ENCODE results near the gene DCBLD2. TPM values are rescaled to one million over a fixed set of nuclear protein-coding genes. Genes with fewer than 3 reads are reported as not detected.
"Not testable (repeated sequence)": the region's sequence is repeated elsewhere in the genome, so short reads cannot be mapped to it uniquely, and the experiment has no call there.

DCBLD2 gene
- polyA plus RNA-seq, 1 of the 3 experiments (the other 2 are of a cell fraction) = 159 TPM

GRCh38 chr3:98869391-98869790 is 32.1 kb downstream of the DCBLD2 start (continued):
- TF ChIP-seq, protein P1, sequence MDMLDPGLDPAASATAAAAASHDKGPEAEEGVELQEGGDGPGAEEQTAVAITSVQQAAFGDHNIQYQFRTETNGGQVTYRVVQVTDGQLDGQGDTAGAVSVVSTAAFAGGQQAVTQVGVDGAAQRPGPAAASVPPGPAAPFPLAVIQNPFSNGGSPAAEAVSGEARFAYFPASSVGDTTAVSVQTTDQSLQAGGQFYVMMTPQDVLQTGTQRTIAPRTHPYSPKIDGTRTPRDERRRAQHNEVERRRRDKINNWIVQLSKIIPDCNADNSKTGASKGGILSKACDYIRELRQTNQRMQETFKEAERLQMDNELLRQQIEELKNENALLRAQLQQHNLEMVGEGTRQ (IDR thresholded peaks at IDR 0.05; ENCODE audit: borderline replicate concordance, low read depth, low read length) = no peak
- TF ChIP-seq USF1 (IDR thresholded peaks at IDR 0.05; ENCODE audit: borderline replicate concordance, low read depth) (no peak), TAF1 (IDR thresholded peaks at IDR 0.05; ENCODE audit: borderline replicate concordance, low read depth, low read length) (no peak), CTCF (IDR thresholded peaks at IDR 0.05) (no peak), FOSL2 (IDR thresholded peaks at IDR 0.05; ENCODE audit: borderline replicate concordance, low read depth) (no peak), MAX (IDR thresholded peaks at IDR 0.05; ENCODE audit: low read depth) (no peak), IRF3 (IDR thresholded peaks at IDR 0.05; ENCODE audit: low read depth, low read length) (no peak), RAD21 (IDR thresholded peaks at IDR 0.05; ENCODE audit: low read length) (no peak)

GRCh38 chr3:98857971-98858370 is 43.5 kb downstream of the DCBLD2 start:
- Histone ChIP-seq H4K20me1 (ENCODE audit: insufficient read depth) (peaks cover 98% of the 10 kb centered on the region), H3F3A (replicated peaks; ENCODE audit: insufficient read depth) (peaks cover 48% of the 10 kb centered on the region), H3K79me2 (ENCODE audit: insufficient read depth) (peaks cover 97% of the 10 kb centered on the region), H3K36me3 (replicated peaks in 1 of 2; ENCODE audit: control insufficient read depth in 1 of 2, insufficient read depth in 2 of 2, low read length in 1 of 2) (peaks cover 0 to 68% of the 10 kb centered on the region in 2 experiments), H3K4me1 (ENCODE audit: control insufficient read depth in 1 of 2, insufficient read depth in 2 of 2, low read depth in 1 of 2, low read length in 1 of 2) (peaks cover 0 to 26% of the 10 kb centered on the region in 2 experiments; a peak in 2 of 4 replicates), H3K4me2 (0 out of 2 replicates have a peak overlapping the region, but pooled peaks have one; percentile 15)
- H3K27ac ChIP-seq (ENCODE audit: low read depth in 2 of 2, low read length in 1 of 2); DNase-seq; H3K27me3 ChIP-seq (ENCODE audit: insufficient read depth); H3K9me3 ChIP-seq; POLR2A ChIA-PET; H3K9me2 ChIP-seq; H2AFZ ChIP-seq (ENCODE audit: low read depth); H3K4me3 ChIP-seq (ENCODE audit: low read depth in 2 of 2, low read length in 1 of 2); CTCF ChIA-PET; H3K9ac ChIP-seq: not testable (repeated sequence)
- WGBS (ENCODE audit: low lambda C conversion rate) = 85% methylated on average over 11 of the region's 21 CpGs

- CTCF ChIA-PET; H3K4me3 ChIP-seq (ENCODE audit: low read depth in 2 of 2, low read length in 1 of 2); H3K9me2 ChIP-seq; H3K27me3 ChIP-seq (ENCODE audit: insufficient read depth); H3K4me2 ChIP-seq; H3K9ac ChIP-seq; H2AFZ ChIP-seq (ENCODE audit: low read depth); POLR2A ChIA-PET; DNase-seq; H3K9me3 ChIP-seq: not testable (repeated sequence)
- H3F3A ChIP-seq (replicated peaks; ENCODE audit: insufficient read depth) = peaks cover 54% of the 10 kb centered on the region
- H4K20me1 ChIP-seq (ENCODE audit: insufficient read depth) = peaks cover 98% of the 10 kb centered on the region
- H3K27ac ChIP-seq (ENCODE audit: low read depth in 2 of 2, low read length in 1 of 2) = peak overlapping the region in 1 of 2 experiments; percentile 85; a peak in 1 of 4 replicates
- H3K4me1 ChIP-seq (ENCODE audit: control insufficient read depth in 1 of 2, insufficient read depth in 2 of 2, low read depth in 1 of 2, low read length in 1 of 2) = peaks cover 0 to 26% of the 10 kb centered on the region in 2 experiments; a peak in 2 of 4 replicates
- H3K79me2 ChIP-seq (ENCODE audit: insufficient read depth) = peaks cover 97% of the 10 kb centered on the region
- WGBS (ENCODE audit: low lambda C conversion rate) = 84% methylated on average over 9 of the region's 9 CpGs
- H3K36me3 ChIP-seq (replicated peaks in 1 of 2; ENCODE audit: control insufficient read depth in 1 of 2, insufficient read depth in 2 of 2, low read length in 1 of 2) = peaks cover 0 to 75% of the 10 kb centered on the region in 2 experiments
These were observed 44.2 kb downstream of the DCBLD2 start for GRCh38 chr3:98857258-98857657.
